NCI-H2081 treated with DMSO at 0.1 percent for 48 hours (cell line): ENCODE data around the gene WDTC1.

Experiments used
- DNase-seq: peaks from one replicate; lab custom pipeline; 2025; lab: John Stamatoyannopoulos, UW

WDTC1 gene

GRCh38 chr1:27356277-27356618, 121.8 kb downstream of the WDTC1 start:
- DNase-seq: no peak

GRCh38 chr1:27356619-27357280, 122.3 kb downstream of the WDTC1 start:
- DNase-seq: no peak

GRCh38 chr1:27357281-27358037, 123.0 kb downstream of the WDTC1 start:
- no peak for DNase-seq
